Measurements from ENCODE around the gene BPNT1.
"Not testable (repeated sequence)": the region's sequence is repeated elsewhere in the genome, so short reads cannot be mapped to it uniquely, and the experiment has no call there.

BPNT1 gene

GRCh38 chr1:220094016-220094911, 4.7 kb upstream of the BPNT1 start, which contains the start of gene IARS2:
TSS of gene IARS2 (plus strand) at chr1:220094132. CDS start at chr1:220094217, 85 bp downstream.
- TF ChIP-seq, protein P1, sequence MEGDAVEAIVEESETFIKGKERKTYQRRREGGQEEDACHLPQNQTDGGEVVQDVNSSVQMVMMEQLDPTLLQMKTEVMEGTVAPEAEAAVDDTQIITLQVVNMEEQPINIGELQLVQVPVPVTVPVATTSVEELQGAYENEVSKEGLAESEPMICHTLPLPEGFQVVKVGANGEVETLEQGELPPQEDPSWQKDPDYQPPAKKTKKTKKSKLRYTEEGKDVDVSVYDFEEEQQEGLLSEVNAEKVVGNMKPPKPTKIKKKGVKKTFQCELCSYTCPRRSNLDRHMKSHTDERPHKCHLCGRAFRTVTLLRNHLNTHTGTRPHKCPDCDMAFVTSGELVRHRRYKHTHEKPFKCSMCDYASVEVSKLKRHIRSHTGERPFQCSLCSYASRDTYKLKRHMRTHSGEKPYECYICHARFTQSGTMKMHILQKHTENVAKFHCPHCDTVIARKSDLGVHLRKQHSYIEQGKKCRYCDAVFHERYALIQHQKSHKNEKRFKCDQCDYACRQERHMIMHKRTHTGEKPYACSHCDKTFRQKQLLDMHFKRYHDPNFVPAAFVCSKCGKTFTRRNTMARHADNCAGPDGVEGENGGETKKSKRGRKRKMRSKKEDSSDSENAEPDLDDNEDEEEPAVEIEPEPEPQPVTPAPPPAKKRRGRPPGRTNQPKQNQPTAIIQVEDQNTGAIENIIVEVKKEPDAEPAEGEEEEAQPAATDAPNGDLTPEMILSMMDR (IDR thresholded peaks at IDR 0.05; ENCODE audit: borderline replicate concordance, insufficient read depth, low read depth, low read length): no peak
- peak within 1 kb of the TSS; percentile 91 for H3K4me3 ChIP-seq (ENCODE audit: low read depth, low read length)

- TF ChIP-seq, protein P1 (IDR thresholded peaks at IDR 0.05; ENCODE audit: borderline replicate concordance, insufficient read depth, low read depth, low read length): no peak
- H3K4me3 ChIP-seq (ENCODE audit: low read depth, low read length): no peak overlapping the region
Measured at GRCh38 chr1:220093361-220094015, 3.9 kb upstream of the BPNT1 start.

DNA sequence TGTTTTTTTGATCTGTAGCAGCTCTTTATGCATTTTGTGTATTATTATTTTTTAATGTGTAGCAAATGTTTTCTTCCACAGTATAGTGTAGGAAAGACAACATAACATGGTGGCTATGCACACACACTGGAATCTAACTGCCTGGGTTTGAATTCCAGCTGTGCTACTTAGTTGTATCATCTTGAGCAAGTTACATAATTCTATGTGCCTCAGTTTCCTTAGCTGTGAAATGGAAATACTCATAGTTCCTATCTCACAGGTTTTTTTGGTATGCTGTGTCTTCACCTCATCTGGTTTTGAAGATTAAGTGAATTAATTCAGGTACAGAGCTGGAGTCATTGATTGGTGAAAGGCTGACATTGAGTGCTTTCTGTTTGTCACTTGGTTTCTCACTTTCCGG, 3.1 kb upstream of the BPNT1 start:
- TF ChIP-seq, protein P1 (IDR thresholded peaks at IDR 0.05; ENCODE audit: borderline replicate concordance, insufficient read depth, low read depth, low read length): no peak
- H3K4me3 ChIP-seq (ENCODE audit: low read depth, low read length): no peak overlapping the region

- TF ChIP-seq, protein P1 (IDR thresholded peaks at IDR 0.05; ENCODE audit: borderline replicate concordance, insufficient read depth, low read depth, low read length): peak; percentile 66
- not testable (repeated sequence) for H3K4me3 ChIP-seq (ENCODE audit: low read depth, low read length)
Measured at GRCh38 chr1:220086261-220086686, 3.3 kb downstream of the BPNT1 start.

DNA sequence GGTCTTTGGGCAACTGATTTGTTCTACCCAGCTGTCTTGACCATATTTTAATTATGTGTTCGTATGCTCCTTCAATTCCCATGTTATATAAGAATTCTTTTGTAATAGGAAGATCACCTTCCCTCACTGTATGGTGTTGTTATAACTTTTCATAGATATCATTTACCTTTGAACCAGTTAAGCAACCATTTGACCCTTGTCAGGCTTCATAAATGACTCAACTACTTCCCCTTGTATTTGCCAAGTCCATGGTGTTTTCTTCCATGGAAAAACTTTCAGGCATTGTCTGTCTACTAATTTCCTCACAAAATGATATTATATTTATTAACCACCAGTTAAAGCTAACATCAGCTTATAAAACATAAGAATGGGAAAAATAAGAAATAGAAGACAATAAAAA, 5.1 kb downstream of the BPNT1 start:
- TF ChIP-seq, protein P1 (IDR thresholded peaks at IDR 0.05; ENCODE audit: borderline replicate concordance, insufficient read depth, low read depth, low read length): no peak
- no peak overlapping the region for H3K4me3 ChIP-seq (ENCODE audit: low read depth, low read length)

DNA sequence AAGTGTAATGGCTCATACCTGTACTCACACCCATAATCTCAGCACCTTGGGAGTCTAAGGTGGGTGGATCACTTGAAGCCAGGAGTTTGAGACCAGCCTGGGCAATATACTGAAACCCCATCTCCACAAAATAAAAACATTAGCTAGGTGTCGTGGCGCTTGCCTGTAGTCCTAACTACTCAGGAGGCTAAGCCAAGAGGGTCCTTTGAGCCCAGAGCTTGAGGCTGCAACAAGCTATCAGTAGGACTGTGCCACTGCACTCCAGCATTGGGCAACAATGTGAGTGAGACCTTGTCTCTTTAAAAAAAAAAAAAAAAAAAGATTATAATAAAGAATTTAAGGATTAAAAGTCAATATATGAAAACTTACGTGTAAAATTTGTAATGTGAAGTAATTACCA, 11.7 kb downstream of the BPNT1 start:
- H3K4me3 ChIP-seq (ENCODE audit: low read depth, low read length): no peak overlapping the region
- TF ChIP-seq, protein P1 (IDR thresholded peaks at IDR 0.05; ENCODE audit: borderline replicate concordance, insufficient read depth, low read depth, low read length): no peak

Measured in GM12875 (cell line).